GM19240 (cell line): ENCODE measurements around the gene MTHFD1L.

Experiments used
- DNase-seq: peaks from one replicate; pipeline ENCODE4 v3.0.0; 2011; ENCODE audit warnings: low spot score; ENCODE audit not compliant: insufficient read length

The MTHFD1L gene

DNA sequence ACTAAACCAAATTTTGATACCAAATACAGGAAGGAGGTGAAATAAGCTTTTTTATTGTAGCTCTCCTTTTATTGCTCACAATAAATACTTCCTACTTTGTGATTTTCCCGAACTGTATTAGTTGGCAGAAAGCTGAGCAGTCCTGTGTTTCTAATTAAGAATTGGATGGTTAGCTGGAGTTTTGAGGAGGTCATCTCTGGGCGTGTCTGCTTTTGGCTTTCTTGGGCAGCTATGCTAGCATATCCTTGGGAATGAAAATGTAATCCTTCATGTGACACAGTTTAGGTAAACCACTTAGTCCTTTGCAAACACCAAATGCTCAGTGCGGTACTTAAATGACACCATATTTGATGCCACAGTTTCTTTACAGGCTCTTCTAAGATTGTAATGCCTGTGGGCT, 67.5 kb downstream of the MTHFD1L start:
- no peak for DNase-seq

DNA sequence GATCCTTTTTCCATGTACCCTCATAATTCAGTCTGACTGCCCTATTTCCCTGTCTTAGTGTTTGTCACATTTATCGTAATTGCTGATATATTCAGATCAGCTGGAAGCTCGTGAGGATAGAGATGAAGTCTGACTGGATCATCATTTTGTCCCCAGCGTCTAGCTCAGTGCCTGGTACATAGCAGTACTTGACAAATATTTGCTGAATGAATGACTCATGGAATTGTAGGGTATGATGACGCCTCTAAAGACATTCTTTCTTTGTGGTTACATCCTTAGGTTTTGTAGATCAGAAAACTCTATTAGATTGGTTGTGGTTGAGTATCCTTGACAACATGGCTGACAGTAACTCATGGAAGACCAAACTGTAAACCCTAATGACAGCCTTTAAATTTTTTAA, 68.9 kb downstream of the MTHFD1L start:
- no peak for DNase-seq

DNA sequence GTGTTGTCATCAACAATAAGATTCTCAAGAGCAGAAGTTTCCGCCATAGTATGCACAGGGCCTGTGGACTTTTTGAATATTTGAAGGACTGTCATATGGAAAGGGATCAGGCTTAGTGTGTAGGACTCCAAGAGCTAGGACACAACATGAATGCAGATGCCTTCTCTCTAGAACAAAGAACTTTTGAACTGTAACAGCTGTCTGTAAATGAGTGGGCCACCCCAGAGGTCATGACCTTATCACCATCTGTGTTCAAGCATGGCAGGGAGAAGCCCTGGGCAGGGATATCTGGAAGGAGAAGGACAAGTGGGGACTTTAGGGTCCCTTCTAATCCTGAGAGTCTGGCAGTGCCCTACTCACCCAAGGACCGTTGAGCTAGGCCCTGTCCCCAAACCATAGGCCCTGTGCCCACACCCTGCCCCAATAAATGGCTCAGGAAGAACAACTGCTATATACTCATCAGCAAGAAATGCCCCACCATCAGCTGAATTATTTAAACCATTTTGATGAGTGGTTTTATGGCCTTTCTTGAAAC, 70.6 kb downstream of the MTHFD1L start:
- DNase-seq: no peak

DNA sequence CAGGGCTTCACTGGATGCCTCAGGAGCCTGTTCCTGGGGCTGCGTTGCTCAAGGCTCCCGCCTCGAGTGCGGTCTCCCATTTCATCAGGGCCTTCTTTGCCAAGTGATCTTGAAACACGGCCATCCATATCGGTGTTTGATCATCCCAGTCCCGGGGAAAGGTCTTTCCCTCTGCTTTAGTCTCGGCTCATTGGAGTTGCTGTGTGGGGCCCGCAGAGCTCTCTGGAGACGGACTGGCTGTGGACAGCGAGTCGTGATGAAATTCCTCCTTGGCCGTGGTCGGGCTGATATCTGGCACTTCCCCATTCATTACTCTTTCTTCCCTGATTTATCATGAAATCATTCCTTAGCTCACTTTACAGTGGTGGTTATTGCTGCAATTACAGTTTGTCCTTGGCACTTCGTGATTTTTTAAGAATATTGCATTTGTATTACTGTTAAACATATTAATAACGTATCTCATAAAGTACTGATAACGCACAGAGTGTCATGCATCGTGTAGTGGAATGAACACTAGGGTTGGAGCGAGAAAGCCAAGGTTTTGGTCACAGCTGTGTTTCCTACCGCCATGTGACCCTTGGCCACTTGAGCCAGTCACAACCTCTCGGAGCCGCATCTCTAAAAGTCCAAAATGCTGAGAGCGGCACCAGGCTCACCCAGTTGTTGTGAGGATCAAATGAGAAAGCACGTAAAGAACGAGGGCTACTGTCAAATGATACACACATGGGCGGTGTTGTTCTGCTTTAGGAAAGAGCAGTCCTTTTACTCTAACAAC, 71.8 kb downstream of the MTHFD1L start:
- no peak for DNase-seq

DNA sequence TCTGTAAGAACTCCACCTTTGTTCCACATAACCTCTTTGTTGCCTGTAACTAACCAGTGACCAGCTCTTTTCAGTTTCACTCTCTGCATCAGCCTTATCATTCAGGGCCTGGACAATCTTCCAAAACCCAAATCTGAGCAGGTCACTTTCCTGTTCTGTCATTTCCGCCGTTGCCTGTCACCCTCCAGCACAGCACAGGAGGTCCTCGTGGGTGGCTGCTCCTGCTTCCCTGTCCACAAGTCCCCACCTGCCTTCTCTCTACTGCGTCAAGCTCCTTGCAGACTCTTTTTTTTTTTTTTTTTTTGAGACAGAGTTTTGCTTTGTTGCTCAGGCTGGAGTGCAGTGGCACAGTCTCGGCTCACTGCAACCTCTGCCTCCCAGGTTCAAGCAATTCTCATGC, 73.9 kb downstream of the MTHFD1L start:
- DNase-seq: no peak

DNA sequence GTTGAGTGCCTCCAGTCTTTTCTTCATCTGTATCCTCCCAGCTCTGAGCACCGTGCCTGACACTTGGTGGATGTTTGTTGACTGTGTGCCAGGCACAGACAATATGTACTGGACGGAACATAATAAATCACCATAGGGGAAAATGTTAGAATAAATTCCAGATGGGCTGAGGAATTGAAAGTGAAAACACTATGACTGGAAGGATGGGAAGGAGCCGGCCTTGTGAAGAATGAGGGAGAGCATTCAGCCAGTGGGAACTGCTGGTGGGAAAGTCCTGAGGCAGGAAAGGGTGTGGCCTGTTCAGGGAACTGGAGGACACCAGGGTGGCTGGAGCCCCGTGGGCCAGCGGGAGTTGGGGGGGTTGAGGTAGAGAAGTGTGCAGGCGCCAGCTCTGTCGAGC, 75.4 kb downstream of the MTHFD1L start:
- no peak for DNase-seq

DNA sequence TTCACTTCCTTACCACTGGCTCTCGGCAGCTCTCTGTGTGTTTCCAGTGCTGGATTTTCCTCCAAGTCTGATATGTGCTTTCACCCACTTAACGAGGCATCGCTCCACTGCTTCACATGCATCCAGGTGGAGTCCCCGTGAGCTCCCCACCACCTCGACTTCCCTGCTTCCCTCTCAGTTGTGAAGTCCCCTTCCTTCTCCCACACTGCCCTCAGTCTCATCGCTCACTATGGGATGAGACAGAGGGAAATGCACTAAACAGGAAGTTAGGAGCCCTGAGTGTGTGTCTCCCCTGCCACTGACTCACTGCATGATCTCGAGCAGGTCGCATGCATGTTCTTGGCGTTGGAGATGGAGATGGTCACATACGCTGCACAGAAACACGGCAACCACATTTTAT, 84.0 kb downstream of the MTHFD1L start:
- no peak for DNase-seq

DNA sequence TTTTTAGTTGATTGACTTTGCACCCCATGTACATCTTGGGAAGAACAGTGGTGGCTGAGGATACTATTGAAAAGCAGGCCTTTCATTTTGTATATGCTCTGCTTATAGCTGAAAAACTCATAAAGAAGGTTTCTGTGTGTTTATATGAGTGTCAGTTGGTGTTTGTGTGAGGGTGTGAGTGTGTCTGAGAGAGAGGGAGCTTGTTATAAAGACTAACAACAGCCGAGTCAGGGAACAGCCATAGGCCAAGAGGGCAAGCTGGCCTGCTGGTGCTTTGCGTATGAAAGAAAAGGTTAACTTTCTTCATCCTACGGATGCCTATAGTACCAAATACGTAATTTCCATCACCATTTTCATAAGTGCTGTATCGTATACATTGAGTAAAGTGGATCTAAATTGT, 88.3 kb downstream of the MTHFD1L start:
- no peak for DNase-seq

DNA sequence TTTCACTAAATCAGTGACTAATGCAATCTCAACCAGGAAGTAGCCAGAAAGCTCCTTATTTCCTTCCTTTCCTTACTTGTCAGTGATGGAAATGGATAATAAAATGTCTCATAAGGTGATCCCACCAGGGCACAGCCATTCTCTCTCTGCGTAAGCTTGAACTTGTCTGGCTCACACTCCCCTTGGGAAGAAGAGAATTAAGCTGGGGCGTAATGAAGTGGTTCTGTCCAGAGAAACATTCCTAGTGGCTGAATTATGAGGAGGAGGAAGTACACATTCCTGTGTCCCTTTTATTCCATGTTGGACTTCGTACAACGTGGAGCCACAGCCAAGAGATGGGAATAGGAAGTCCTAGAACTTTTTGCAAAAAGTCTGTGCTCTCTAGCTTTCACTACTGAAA, 93.7 kb downstream of the MTHFD1L start:
- no peak for DNase-seq

DNA sequence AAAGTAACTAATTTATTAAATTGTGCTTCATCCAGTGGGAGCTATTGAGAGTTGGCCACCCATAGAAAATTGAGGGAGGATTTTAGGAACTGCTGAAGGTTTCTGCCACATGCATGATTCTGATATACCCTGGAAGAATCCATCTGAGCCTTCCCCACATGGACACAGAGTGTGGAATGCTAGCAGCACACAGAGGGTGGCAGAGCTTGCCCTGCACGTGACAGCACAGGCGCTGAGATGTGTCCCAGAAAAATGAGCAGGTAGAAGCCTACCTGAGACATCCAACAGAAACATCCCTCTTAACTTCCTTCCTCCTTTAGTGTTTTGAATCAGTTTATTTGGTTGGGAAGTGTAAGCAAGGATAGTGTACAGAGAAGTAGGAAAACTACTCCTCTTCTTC, 96.9 kb downstream of the MTHFD1L start:
- DNase-seq: no peak

DNA sequence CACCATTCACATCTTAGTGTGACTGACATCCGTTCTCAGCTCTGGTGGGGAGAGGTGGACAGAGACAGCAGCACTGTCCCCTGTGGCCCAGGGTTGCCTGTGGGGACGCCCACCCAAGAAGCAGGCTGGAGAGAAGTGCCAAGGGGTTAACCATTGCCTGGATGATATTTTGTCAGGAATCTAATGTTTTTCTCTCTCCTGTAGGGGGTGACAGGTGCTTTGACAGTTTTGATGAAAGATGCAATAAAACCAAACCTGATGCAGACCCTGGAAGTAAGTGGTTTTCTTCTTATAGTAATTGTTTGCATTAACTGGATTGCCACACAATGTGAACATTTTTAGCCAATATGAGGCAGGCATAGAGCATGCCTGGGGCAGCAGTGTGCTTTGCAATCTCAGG, 99.3 kb downstream of the MTHFD1L start:
- DNase-seq: no peak

DNA sequence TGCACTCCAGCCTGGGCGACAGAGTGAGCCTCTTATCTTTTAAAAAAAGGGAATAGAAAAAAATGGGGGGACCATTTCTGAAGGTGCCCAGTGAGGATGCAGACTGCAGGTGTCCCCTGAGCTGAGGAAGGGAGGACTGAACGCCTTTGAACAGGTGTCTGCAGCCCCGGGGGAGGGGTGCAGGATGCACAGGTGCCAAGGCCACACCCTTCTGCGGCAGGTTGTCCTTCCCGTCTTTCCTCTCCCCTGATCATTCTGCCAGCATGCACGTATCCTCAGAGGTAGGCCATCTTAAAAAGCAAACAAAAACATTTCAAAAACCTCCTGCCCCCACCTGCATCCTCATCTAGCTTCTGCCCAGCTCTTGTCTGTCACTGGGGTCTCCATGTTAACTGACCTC, 101.3 kb downstream of the MTHFD1L start:
- DNase-seq: no peak

DNA sequence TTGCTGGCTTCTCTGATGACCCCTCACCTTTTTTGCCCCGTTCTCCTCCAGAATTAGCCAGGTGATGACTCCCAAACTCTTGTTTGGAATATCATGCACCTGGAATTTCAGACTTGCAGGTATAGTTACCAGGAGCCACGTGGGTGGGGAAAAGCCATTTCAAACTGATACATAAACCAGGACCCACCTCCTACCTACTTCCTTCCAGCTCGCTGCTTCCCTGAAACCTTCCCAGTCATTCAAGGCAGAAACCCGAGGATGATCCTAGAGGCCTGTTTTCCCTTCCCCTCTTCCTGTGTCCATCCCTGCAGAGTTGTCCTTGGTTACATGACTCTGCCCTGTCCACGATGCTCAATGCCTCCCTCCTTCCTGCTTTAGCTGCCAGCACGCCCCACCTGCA, 101.9 kb downstream of the MTHFD1L start:
- no peak for DNase-seq

DNA sequence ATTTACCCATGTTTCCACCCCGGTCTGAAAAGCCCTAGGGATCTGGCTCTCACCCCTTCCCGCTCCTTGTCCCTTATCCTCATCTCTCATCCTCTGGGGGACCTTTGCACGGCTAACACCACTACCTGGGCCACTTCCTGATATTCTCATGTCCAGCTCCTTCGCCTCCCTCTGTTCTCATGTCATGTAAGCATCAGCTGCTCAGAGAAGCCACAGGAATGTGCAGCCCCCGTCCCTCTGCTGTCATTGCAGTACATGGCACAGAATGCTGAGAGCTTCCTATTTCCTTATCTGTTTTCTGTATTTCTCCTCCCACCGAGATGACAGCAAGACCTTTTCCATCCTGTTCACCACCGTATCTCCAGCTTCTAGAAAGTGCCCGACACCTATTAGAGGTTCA, 102.4 kb downstream of the MTHFD1L start:
- no peak for DNase-seq

DNA sequence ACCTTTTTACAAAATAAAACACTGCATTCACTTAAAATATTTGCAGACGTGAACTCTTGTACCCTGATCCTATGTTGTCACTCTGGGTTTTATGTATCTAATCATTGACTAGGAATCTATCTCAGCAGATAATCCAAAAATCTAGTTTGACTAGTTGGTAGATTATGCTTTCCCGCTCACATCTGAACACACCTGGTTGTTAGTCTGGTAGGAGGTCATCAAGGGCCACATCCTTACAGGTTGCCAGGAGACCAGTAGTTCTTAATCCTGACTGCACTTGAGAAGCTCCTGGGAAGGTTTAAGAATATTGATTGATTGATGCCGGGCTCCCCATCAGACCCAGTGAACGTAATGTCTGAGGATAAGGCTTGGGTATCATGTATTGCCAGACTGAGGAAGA, 104.4 kb downstream of the MTHFD1L start:
- DNase-seq: no peak

DNA sequence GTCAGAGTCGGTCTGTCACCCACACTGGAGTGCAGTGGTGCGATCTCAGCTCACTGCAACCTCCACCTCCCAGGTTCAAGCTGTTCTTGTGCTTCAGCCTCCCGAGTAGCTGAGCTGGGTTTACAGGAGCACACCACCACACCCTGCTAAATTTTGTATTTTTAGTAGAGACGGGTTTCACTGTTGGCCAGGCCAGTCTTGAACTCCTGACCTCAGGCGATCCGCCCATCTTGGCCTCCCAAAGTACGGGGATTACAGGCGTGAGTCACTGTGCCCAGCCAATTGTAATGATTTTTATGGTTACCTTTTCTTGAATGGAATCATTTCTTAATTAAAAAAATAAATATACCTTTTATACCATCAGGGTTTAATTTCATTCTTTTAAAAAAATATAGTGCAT, 105.7 kb downstream of the MTHFD1L start:
- DNase-seq: no peak

DNA sequence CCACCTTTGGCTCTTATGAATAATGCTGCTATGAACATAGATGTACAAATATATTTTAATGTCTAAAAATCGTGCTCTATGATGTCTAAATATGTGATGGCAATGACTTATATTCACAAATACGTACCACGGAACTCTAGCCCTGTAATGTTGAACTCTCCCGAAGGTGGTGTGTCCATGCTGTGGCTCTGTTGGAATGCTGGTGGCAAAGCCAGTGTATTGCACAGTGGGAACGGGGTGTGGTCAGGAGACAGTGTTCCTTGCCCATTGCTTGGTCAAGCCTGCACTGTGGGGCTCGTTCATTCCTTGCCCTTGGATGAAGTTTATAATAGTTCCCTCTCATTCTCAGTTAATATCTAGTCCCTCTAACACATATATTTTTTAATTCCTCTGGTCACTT, 109.6 kb downstream of the MTHFD1L start:
- no peak for DNase-seq

DNA sequence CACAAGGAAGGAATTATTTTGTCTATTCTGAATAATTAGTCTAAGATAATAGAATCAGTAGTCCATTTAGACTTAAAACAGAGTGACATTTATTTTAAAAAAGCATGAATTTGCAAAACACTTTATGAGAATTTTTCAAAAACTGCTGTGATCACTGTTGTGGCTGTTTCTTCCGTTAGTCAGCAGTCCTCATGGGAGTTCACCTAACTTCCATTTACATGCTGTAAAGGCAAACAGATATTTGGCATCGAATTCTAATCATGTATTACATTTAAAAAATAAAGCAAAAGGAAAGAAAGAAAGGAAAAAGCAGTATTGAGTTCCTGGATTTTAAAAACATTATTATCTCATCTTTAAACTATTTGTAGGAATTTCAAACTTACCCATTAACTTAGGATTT, 111.8 kb downstream of the MTHFD1L start:
- no peak for DNase-seq

DNA sequence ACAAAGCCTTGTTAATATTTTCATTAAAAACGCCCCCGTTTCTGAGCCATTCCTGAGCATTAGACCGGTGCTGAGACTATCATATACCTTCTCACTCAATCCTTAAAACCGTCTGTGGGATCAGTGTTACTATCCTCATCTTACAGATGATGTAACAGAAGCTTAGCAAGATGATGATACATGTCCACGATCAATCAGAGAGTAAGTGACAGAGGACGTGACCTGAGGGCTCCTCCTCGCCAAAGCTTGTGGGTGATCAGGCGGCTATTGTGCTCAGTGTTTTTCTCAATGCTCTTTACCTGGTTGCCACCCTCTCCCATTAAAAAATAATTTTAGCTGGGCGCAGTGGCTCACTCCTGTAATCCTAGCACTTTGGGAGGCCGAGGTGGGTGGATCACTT, 113.1 kb downstream of the MTHFD1L start:
- DNase-seq: no peak

DNA sequence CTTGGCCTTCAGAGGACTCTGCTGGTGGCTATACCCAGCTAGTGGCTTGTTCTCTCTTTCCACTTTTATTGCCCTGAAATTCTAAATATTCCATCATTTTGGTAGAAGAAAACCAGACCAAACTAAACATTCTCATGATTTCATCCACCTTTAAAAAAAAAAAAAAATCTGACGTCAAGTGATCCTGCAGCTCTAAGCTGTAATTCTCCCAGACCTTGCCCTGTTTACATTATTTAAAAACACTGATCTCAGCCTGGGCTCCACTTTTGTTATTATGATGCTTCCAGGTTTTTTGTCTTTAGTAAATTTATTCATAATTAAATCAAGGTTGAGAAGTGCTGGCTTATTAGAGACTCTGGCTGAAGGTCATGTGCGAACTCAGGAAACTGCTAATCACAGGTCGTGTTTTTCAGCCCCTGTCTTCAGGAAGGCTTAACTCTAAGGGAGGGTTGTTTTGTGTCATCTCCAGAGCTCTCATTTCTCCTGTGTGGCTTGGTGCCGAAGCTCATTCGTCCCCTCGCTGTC, 114.4 kb downstream of the MTHFD1L start:
- no peak for DNase-seq

DNA sequence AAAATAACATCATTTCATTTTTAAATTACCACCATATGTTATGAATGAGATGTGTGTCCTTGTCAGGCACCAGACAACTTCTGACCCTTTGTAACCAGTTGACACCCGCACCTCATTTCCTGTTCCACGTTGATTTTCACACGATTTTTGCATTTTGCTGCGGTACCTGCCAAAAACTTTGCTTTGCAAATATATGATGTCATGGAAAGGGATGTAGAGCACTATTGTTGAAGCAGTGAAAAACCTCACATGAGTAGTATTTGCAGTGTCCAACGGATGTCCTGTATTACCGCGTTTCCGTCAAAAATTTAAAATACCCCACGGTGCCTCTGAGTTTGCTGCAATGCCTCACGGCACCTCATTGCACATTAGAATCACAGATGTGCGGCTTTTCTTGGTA, 115.6 kb downstream of the MTHFD1L start:
- DNase-seq: no peak

DNA sequence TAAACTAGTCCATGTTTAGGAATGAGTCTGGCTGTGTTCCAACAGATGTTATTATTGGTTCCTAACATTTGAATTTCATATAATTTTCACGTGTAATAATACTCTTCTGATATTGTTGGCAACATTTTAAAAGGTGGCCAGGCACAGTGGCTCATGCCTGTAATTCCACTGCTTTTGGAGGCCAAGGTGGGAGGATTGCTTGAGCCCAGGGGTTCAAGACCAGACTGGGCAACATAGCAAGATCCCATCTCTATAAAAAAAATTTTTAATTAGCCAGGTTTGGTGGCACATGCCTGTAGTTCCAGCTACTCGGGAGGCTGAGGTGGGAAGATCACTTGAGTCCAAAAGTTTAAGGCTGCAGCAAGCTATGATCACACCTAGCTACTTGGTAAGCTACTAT, 116.2 kb downstream of the MTHFD1L start:
- DNase-seq: no peak

DNA sequence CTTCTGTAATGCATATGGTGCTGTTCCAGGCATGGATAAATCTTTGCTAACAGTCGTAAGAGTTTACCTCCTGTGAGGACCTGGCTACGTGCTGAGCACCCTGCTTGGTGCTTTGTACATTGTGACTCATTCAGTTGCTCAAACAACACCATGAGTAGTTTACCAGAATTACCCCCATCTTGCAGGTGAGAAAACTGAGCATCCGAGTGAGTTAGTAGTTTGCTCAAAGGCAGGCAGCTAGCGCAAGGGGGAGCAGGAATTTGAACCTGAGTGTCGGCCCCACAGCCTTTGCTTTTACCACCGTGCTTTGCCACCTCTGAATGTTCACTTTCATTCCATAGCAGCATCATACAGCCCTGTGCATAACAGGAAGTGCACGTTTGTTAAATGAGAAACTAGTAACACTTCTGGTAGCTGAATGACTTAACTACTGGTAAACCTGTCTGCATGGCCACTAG, 121.9 kb downstream of the MTHFD1L start:
- no peak for DNase-seq
